GM13976 (cell line): Measurements from ENCODE around the gene CHPF2.

Source experiments
- DNase-seq: peaks from one replicate; pipeline ENCODE4 v3.0.0; 2012; ENCODE audit warnings: low spot score
- in situ Hi-C: fragments of 300-500 bp; cut with MboI; formaldehyde crosslinking; loops from one replicate; pipeline ENCODE4 v1.12.0; 2022; ENCODE audit warnings: low sequenced_read_pairs, mixed read lengths, inconsistent platforms; ENCODE audit not compliant: unreplicated experiment
- TF ChIP-seq, protein P1 (sequence below): IDR thresholded peaks from 2 replicates; pipeline ENCODE4 v1.5.1; 2012; ENCODE audit warnings: borderline replicate concordance, mild to moderate bottlenecking; ENCODE audit not compliant: insufficient read depth; ENCODE audit errors: extremely low read depth, missing control alignments, control extremely low read depth

Gene CHPF2

DNA sequence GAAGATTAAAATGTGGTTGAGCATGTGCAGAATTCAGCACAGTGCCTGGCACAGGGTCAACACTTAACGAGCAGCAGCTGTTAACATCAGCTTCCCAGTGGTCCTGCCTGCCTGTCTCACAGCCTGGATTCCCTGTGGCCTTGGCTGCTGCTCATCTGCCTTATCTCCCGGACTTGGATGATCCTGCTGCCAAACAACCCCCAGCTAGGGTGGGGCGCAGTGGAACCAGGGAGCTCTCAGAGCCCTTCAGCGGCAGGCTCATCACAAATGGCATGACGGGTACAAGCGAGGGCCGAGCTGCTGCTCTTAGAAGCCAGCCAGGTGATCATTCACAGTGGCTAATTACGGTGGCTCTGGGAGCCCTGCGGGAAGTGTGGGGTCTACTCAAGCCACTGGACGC is 29.2 kb downstream of the CHPF2 start:
- TF ChIP-seq, protein P1, sequence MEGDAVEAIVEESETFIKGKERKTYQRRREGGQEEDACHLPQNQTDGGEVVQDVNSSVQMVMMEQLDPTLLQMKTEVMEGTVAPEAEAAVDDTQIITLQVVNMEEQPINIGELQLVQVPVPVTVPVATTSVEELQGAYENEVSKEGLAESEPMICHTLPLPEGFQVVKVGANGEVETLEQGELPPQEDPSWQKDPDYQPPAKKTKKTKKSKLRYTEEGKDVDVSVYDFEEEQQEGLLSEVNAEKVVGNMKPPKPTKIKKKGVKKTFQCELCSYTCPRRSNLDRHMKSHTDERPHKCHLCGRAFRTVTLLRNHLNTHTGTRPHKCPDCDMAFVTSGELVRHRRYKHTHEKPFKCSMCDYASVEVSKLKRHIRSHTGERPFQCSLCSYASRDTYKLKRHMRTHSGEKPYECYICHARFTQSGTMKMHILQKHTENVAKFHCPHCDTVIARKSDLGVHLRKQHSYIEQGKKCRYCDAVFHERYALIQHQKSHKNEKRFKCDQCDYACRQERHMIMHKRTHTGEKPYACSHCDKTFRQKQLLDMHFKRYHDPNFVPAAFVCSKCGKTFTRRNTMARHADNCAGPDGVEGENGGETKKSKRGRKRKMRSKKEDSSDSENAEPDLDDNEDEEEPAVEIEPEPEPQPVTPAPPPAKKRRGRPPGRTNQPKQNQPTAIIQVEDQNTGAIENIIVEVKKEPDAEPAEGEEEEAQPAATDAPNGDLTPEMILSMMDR, result no peak

DNA sequence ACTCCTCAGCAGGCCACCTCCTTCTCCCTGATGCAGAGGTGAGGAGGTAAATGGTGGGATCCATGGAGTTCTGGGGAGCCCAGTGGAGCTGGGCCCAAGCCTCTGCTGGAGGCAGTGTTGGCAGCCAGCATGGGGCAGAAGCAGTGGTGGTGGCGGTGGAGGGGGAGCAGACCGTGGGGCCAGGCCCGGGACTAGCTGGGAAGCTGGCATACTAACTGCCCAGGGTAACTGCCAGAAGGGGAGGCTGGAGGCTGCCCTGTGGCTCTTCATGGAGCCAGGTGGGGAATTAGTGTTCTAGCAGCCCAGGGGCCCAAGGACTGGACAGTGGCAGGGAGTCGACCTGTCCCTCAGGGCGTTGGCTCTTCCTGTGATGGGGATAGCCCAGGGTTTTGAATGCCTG is 32.3 kb downstream of the CHPF2 start:
- TF ChIP-seq, protein P1, result no peak
- no peak for DNase-seq
- in situ Hi-C loops, result no loop called here

More for the DNA sequence above, 29.2 kb downstream of the CHPF2 start:
- DNase-seq, result no peak
- in situ Hi-C loops, result no loop called here

DNA sequence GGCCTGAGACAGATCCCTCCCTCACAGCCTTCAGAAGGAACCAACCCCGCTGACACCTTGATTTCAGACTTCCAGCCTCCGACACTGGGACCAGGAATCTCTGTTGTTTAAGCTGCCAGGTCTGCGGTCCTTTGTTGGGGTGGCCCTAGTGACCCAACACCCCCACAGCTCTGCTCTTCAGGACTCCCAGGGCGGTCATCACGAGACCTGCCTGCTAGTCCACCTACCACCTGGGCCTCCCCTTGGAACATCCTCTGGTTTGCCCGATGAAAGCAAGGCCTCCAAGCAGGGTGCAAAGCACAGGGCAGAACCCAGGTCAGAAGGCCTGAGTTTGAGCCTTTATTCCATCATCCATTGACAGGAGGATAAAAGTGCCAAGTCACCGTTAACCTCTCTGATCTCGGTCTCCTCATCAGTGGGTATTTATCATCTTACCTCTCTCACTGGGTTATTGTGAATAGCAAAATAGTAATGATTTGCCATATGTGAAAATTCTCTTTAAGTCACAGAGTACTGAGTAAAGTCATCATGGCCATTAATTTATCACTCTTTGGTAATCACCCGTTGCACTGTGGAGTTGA is 33.2 kb downstream of the CHPF2 start:
- in situ Hi-C loops, result no loop called here
- TF ChIP-seq, protein P1, result no peak
- DNase-seq, result no peak

DNA sequence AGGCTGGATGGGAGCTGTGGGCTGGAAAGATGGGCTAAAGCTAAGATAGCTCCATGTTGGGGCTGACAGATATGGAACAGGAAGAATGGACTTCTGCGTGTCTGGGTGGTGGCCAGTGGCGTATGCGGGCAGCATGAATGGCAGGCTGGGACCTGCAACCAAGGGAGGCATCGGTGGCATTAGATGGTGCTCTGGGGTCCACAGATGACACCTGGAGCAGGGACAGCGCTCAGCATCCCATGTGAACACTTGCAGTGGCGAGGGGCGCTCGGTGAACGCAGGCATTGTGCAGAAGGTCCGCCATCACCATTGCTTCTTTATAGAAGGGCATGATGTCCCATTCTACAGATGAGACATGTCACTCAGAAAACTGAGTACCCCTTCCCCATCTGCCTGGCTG is 37.2 kb downstream of the CHPF2 start:
- DNase-seq, result no peak
- TF ChIP-seq, protein P1, result no peak
- in situ Hi-C loops, result no loop called here

DNA sequence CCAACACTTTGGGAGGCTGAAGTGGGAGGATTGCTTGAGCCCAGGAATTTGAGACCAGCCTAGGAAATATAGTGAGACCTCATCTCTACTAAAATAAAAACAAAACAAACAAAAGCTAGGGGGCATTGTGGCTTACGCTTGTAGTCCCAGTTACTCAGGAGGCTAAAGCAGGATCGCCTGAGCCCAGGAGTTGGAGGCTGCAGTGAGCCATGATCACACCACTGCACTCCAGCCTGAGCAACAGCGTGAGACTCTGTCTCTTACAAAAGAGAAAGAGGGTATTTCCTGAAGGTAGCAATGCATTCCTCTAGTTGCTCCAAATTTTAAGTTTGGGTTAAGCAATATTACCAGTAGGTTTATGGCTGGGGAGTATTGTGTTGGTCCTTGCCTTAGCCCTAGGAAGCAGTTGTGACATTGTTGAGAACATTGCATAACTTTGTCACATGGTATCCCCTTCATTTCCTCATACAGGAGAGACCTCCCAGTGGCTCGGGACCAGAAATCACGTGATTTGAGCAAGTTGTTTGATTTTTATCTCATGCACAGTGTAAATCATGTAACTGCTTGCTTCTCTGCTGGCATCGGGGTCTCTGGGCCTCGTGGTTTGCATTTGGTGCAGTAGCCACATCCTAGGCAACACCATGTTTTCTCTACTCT is 39.5 kb downstream of the CHPF2 start:
- in situ Hi-C loops, result no loop called here
- DNase-seq, result no peak

DNA sequence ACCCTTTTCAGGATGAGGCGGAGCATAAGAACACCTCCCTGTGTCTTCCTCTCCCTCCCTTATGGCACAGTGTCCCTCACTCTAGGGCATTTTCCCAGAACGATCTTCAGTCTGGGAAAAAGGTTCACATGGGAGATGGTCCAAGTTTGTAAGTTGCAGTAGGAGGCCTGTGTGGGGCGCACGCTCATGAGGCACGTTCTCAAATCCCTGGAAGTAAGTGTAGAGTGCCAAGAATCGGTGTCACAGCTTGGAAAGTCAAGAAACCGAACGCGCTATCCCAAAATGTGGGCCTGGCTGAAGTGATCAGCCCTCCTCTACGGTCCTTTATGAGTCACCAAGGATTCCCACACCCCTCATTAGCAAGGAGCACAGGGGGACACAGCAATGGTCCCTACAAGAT is 40.1 kb downstream of the CHPF2 start:
- TF ChIP-seq, protein P1, result no peak
- DNase-seq, result no peak
- in situ Hi-C loops, result no loop called here

More for the DNA sequence above, 39.5 kb downstream of the CHPF2 start:
- TF ChIP-seq, protein P1, result no peak

DNA sequence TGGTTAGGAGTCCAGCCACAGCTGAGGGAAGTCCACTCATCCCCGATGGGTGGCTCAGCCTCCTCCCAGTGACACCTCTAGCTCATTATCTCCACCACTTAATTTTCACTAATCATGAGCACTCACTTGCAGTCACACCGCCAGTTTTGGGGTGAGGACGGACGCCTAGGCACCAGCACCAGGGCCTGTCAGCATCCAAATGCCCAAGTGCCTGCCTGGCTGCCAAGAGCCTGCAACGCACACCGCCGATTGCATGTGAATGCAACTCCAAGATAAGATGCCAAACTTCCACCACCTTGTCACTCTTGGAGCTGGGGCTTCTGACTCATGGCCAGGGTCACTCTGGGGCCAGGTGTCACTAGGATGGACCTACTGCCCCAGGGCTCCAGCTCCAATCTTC is 40.6 kb downstream of the CHPF2 start:
- in situ Hi-C loops, result no loop called here
- DNase-seq, result no peak
- TF ChIP-seq, protein P1, result no peak
